ENCODE data around the gene ESRRB.

ESRRB gene

DNA sequence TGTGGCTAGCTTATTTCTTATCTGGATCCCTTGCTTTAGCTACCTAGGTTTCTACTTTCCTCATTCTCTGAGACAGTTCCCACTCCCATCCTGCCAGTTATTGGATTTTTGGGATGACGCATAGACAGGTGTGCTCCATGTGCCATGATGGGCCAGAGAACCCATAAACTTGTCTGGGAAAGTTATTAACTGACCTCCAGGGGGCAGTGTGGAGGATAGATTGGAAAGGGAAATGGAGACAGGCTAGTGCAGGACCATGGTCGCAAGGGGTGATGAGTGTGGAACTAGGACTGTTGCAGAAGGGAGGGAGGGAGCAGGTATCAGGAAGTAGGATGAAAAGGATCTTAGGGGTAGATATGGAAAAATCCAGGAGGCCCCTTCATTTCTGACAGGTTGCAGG is 80.3 kb downstream of the ESRRB start:
- TF ChIP-seq OSR1 (CRISPR knock-in tag; IDR thresholded peaks at IDR 0.05) (no peak), BACH2 (CRISPR knock-in tag; IDR thresholded peaks at IDR 0.05; ENCODE audit: borderline replicate concordance) (no peak), ARNTL (CRISPR knock-in tag; IDR thresholded peaks at IDR 0.05; ENCODE audit: borderline replicate concordance, low read depth) (no peak), PPARA (CRISPR knock-in tag; IDR thresholded peaks at IDR 0.05; ENCODE audit: borderline replicate concordance) (no peak)
- peak; percentile 79 for ATAC-seq

GRCh38 chr14:76456891-76457586 is 81.1 kb downstream of the ESRRB start:
- ATAC-seq = no peak
- TF ChIP-seq ESRRG (CRISPR knock-in tag; IDR thresholded peaks at IDR 0.05) (no peak), ARNTL (CRISPR knock-in tag; IDR thresholded peaks at IDR 0.05; ENCODE audit: borderline replicate concordance, low read depth) (no peak), RARB (CRISPR knock-in tag; IDR thresholded peaks at IDR 0.05) (no peak), BACH2 (CRISPR knock-in tag; IDR thresholded peaks at IDR 0.05; ENCODE audit: borderline replicate concordance) (no peak), TCF4 (CRISPR knock-in tag; IDR thresholded peaks at IDR 0.05; ENCODE audit: borderline replicate concordance) (no peak)

DNA sequence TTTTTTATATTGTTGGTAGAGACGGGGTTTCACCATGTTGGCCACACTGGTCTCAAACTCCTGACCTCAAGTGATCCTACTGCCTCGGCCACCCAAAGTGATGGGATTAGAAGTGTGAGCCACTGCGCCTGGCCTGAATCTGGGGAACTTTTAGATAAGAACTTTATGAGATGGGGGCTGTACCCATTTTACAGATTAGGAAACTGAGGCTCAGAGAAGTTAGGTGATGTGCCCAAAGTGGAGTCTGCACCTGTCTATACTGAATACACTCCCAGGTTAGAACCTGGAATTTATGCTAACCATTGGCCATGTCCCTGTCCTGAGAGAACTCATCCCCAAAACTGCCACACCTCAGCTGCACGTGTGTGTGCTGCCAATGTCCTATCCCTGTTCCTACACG is 81.9 kb downstream of the ESRRB start:
- ATAC-seq = no peak
- TF ChIP-seq, protein P1, sequence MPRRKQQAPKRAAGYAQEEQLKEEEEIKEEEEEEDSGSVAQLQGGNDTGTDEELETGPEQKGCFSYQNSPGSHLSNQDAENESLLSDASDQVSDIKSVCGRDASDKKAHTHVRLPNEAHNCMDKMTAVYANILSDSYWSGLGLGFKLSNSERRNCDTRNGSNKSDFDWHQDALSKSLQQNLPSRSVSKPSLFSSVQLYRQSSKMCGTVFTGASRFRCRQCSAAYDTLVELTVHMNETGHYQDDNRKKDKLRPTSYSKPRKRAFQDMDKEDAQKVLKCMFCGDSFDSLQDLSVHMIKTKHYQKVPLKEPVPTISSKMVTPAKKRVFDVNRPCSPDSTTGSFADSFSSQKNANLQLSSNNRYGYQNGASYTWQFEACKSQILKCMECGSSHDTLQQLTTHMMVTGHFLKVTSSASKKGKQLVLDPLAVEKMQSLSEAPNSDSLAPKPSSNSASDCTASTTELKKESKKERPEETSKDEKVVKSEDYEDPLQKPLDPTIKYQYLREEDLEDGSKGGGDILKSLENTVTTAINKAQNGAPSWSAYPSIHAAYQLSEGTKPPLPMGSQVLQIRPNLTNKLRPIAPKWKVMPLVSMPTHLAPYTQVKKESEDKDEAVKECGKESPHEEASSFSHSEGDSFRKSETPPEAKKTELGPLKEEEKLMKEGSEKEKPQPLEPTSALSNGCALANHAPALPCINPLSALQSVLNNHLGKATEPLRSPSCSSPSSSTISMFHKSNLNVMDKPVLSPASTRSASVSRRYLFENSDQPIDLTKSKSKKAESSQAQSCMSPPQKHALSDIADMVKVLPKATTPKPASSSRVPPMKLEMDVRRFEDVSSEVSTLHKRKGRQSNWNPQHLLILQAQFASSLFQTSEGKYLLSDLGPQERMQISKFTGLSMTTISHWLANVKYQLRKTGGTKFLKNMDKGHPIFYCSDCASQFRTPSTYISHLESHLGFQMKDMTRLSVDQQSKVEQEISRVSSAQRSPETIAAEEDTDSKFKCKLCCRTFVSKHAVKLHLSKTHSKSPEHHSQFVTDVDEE (CRISPR knock-in tag; IDR thresholded peaks at IDR 0.05) = no peak
- TF ChIP-seq ZFP3 (CRISPR knock-in tag; IDR thresholded peaks at IDR 0.05) = no peak
- no peak for TF ChIP-seq ZC3H10 (CRISPR knock-in tag; IDR thresholded peaks at IDR 0.05)
- TF ChIP-seq SNAI2 (CRISPR knock-in tag; IDR thresholded peaks at IDR 0.05) = no peak
- no peak for TF ChIP-seq OSR1 (CRISPR knock-in tag; IDR thresholded peaks at IDR 0.05)
- no peak for TF ChIP-seq ARNTL (CRISPR knock-in tag; IDR thresholded peaks at IDR 0.05; ENCODE audit: borderline replicate concordance, low read depth)
- TF ChIP-seq ZNF70 (CRISPR knock-in tag; IDR thresholded peaks at IDR 0.05) = no peak
- TF ChIP-seq ZFP30 (CRISPR knock-in tag; IDR thresholded peaks at IDR 0.05) = no peak
- TF ChIP-seq, protein P2, sequence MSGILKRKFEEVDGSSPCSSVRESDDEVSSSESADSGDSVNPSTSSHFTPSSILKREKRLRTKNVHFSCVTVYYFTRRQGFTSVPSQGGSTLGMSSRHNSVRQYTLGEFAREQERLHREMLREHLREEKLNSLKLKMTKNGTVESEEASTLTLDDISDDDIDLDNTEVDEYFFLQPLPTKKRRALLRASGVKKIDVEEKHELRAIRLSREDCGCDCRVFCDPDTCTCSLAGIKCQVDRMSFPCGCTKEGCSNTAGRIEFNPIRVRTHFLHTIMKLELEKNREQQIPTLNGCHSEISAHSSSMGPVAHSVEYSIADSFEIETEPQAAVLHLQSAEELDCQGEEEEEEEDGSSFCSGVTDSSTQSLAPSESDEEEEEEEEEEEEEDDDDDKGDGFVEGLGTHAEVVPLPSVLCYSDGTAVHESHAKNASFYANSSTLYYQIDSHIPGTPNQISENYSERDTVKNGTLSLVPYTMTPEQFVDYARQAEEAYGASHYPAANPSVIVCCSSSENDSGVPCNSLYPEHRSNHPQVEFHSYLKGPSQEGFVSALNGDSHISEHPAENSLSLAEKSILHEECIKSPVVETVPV (CRISPR knock-in tag; IDR thresholded peaks at IDR 0.05) = no peak
- no peak for TF ChIP-seq CSDC2 (CRISPR knock-in tag; IDR thresholded peaks at IDR 0.05)
- no peak for TF ChIP-seq BACH2 (CRISPR knock-in tag; IDR thresholded peaks at IDR 0.05; ENCODE audit: borderline replicate concordance)
- TF ChIP-seq, protein P3, sequence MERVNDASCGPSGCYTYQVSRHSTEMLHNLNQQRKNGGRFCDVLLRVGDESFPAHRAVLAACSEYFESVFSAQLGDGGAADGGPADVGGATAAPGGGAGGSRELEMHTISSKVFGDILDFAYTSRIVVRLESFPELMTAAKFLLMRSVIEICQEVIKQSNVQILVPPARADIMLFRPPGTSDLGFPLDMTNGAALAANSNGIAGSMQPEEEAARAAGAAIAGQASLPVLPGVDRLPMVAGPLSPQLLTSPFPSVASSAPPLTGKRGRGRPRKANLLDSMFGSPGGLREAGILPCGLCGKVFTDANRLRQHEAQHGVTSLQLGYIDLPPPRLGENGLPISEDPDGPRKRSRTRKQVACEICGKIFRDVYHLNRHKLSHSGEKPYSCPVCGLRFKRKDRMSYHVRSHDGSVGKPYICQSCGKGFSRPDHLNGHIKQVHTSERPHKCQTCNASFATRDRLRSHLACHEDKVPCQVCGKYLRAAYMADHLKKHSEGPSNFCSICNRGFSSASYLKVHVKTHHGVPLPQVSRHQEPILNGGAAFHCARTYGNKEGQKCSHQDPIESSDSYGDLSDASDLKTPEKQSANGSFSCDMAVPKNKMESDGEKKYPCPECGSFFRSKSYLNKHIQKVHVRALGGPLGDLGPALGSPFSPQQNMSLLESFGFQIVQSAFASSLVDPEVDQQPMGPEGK (CRISPR knock-in tag; IDR thresholded peaks at IDR 0.05; ENCODE audit: borderline replicate concordance) = no peak
- no peak for TF ChIP-seq RARB (CRISPR knock-in tag; IDR thresholded peaks at IDR 0.05)
- no peak for TF ChIP-seq GLIS3 (CRISPR knock-in tag; IDR thresholded peaks at IDR 0.05)
- no peak for TF ChIP-seq CREB5 (CRISPR knock-in tag; IDR thresholded peaks at IDR 0.05; ENCODE audit: low read depth)
- TF ChIP-seq TCF4 (CRISPR knock-in tag; IDR thresholded peaks at IDR 0.05; ENCODE audit: borderline replicate concordance) = no peak
- TF ChIP-seq ESRRG (CRISPR knock-in tag; IDR thresholded peaks at IDR 0.05) = no peak
- TF ChIP-seq ISL1 (CRISPR knock-in tag; IDR thresholded peaks at IDR 0.05) = no peak
- TF ChIP-seq POU6F1 (CRISPR knock-in tag; IDR thresholded peaks at IDR 0.05; ENCODE audit: borderline replicate concordance, low read depth) = no peak
